C1 segment of cervical spinal cord (tissue), 14 donors: ENCODE data around the gene EIF4H.
"Not testable (repeated sequence)": the region's sequence is repeated elsewhere in the genome, so short reads cannot be mapped to it uniquely, and the experiment has no call there.

Experiments
- DNase-seq, 14 donors: peaks; one replicate each; lab custom pipeline; 2025; lab: John Stamatoyannopoulos, UW

Gene EIF4H

DNA sequence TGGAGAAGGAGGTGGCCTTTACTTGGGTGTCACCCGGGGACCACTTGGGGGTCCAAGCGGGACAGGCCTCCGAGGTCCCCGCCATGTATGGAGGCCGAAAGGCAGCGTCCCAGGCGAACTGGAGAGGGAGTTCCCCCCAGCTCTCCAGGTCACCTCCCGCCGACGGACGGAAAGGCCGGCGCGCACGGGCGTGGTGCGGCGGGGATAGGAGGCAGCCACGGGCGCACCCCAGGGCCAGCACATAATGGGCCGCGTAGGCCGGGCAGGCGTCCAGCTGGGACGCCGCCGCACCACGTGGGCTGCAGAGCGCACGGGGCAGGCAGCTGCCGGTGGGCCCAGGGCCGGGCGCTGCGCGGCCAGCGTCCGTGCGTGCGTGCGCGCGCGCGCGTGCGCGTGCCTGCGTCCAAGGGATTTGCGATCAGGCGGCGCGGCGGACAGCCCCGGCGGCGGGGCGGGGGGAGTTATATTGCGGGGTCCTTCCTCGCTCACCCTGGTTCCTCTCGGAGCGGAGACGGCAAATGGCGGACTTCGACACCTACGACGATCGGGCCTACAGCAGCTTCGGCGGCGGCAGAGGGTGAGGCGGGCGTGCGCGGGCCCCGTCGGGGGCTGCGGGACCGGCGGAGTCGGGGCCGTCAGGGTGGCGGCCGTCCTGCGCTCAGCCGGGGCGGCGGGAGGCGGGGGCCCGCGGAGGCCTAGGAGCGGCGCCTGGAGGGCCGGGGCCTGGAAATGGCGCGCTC, at the start of gene EIF4H:
Gene EIF4H, plus strand, starts transcription at position 491 of the 740 bp plus-strand sequence. Its CDS starts 28 bp downstream, at position 519.
- peak; percentile 28 to 96 (median 90) for DNase-seq

DNA sequence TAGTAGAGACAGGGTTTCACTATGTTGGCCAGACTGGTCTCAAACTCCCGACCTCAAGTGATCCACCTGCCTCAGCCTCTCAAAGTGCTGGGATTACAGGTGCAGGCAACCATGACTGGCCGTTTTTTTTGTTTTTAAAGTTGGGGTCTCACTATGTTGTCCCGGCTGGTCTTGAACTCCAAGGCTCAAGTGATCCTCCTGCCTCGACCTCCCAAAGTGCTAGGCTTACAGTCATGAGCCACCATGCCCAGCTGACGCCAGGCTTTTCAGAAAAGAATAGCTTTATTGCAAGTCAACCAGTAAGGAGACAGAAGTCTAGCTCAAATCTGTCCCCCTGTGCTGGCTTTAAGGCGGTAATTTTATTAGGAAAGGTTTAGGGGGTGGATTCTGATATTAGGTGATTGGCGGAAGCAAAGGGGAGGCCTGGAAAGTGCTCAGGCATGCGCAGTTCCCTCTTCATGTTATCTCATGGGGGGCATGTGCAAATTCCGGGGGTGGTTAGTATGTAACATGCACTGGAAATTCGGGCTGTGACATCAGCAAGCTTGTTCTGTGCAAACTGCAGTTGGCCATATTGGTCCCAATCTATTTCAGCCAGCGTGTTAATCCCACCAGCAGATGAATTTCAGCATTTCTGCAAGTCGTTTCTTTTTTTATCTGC, 47.8 kb upstream of the EIF4H start:
- DNase-seq = no peak

DNA sequence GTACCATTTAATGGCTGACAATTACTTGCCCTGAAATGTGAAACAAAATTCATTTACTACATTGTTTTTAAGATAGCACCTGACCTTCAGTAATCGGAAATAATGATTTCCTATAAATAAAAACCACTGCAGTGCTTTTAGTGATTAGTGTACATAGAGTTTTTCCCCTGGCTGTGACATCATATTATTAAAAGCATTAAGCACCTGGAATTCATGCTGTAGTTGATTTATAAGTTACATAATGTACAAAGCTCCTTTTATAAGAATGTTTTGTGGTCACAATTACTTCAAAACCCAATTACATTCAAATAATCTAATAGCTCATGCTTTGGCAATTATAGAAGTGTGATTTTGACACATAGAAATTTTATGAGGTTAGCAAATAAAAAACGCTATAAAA, 44.3 kb upstream of the EIF4H start:
- no peak for DNase-seq

DNA sequence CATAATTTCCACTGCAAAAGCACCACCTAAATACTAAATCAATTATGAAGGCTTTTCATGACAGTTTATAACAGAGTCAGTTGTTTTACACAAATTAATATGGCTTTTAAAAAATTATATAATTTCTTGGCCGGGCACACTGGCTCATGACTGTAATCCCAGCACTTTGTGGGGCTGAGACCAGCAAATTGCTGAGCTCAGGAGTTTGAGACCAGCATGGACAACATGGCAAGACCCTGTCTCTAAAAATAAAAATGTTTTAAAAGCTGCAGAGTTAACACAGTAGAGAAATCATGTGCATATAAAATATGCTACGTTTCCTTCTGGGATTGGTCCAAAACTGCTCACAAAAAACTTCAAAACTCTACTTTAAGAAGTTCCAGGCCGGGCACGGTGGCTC, 43.6 kb upstream of the EIF4H start:
- DNase-seq = no peak

DNA sequence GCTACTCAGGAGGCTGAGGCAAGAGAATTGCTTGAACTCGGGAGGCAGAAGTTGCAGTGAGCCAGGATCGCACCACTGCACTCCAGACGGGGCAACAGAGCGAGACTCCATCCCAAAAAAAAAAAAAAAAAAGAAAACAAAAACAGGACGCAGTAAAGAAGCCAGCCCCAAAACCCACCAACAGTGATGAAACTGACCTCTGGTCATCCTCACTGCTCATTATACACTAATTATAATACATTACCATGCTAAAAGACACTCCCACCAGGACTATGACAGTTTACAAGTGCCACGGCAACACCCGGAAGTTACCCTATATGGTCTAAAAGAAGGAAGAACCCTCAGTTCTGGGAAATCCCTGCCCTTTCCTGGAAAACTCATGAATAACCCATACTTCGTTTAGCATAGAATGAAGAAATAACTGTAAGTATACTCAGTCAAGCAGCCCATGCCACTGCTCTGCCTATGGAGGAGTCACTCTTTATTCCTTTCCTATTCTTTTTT, 40.0 kb upstream of the EIF4H start:
- DNase-seq = no peak

DNA sequence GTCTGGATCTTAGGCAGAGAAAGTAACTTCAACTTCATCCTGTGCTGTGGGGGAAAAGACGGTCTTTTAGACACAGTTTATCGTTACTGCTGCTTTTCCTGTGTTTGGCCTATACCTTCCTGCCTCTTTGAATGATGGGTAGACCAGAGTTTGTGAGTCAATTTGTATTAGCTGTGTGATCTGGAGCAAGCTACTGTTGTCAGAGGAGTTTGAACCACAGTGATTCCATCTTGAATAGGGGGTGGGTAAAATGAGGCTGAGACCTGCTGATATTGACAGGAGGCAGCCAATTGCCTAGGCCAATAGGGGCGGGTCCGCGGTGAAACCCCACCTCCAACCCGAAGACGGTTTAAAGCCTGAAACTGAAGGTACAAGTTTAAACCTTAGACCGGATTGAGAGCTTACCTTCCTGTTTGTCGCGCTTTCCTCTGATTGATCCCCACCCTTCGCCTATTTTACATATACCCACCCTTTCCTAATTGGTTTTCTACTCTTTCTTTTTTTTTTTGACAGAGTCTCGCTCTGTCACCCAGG, 35.8 kb upstream of the EIF4H start:
- no peak for DNase-seq

DNA sequence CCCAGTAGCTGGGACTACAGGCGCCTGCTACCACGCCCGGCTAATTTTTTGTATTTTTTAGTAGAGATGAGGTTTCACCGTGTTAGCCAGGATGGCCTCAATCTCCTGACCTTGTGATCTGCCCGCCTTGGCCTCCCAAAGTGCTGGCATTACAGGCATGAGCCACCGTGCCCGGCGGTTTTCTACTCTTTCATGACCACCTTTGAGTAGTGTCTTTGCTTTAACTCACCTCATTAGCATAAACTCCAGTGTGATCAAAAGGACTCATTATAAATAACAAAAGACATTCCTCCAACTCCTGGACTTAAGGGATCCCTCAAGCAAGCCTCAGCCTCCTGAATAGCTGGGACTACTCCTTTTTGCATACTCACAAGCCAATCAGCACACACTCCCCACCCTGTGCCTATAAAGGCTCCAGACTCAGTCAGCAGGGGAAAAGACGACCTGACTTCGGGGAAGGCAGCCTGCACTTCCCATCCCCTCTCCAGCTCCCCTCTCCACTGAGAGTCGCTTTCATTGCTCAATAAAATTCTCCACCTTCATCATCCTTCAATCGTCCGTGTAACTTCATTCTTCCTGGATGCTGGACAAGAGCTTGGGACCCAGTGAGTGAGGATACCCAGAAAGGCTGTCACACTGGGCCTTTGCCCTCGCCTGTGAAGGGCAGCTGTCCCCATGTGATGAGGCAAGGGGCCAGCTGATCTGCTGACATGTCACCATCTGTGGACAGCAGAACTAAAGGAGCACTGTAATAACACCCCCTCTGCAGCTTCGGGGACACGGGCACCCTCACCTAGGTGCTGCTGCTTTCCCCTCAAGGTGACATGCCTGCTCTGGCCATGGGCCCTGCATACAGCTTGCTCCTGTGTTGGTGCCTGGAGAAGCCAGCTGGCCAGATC, 35.0 kb upstream of the EIF4H start:
- DNase-seq = no peak

DNA sequence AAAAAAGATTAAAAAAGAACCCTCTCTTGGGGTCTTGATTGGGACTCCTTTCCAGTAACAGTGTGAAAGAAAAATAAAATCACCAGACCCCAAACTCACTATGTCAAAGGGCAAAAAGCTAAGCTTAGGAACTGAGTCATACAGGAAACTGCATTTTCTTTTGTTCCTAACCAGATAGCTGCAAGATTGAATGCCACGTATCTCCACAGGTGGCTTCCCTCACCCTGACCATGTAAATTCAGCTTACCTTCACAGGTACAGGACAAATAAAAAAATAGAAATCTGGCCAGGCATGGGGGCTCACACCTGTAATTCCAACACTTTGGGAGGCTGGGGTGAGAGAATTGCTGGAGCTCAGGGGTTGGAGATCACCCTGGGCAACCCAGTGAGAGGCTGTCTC, 32.5 kb upstream of the EIF4H start:
- DNase-seq = no peak

DNA sequence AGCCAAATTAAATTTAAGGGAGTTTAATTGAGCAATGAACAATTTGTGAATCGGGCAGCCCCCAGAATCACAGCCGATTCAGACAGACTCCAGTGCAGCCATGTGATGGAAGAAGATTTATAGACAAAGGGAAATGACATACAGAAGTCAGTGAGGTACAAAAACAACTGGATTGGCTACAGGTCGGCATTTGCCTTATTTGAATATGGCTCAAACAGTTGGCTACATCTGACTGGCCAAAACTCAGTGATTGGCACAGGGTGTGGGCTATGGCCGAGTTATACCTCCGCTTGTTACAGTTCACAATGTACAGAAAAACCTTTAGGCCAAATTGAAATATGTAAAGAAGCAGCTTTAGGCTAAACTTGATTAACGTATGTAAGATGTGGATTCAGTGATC, 30.8 kb upstream of the EIF4H start:
- DNase-seq = no peak

DNA sequence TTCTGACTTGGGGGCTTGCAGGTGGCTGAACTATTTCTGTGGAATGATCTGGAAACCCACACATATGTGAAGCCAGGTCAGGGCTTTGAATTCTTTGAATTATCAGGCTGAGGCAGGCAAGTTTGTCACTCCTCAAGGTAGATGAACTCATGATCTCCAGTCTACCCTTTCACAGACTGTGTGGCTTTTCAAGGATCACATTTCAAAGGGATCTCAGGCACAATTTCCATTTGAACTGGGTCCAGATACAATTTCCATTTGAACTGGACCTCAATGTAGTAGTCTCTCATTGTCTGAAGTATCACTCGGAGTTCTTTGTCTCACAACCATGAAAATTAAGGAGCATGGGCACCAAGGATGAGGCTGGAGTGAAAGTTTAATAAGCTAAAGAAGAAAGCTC, 25.7 kb upstream of the EIF4H start:
- DNase-seq = no peak

DNA sequence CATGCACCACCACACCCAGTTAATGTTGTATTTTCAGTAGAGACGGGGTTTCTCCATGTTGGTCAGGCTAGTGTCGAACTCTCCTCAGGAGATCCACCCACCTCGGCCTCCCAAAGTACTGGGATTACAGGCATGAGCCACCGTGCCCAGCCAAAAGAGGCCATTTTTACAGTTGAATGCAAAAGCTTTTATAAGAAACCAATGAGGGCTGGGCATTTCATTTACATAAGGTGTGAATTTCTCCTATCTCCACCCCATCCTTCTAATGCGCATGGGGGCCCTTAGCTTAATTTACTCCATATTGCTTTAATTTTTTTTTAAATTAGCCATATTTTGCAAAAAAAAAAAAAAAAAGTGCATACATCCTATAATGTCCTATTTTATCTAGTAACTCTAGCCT, 25.1 kb upstream of the EIF4H start:
- DNase-seq = no peak

DNA sequence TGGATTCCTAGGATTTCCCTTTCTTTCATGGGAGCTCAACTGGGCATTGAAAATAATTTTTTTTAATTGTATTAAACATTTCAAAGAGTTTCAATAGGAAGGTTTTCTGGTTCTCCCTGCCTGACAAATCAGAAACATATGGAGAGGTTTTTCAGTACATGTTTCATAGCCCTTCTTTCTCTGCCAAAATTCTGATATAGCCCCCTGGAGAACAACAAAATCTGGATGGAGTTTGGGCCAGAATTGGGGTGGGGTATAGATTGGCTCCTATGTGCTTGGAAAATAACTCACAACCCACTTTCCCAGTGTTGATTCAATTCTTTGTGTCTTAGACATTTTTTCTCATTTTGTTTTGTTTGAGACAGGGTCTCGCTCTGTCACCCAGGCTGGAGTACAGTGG, 24.6 kb upstream of the EIF4H start:
- no peak for DNase-seq

DNA sequence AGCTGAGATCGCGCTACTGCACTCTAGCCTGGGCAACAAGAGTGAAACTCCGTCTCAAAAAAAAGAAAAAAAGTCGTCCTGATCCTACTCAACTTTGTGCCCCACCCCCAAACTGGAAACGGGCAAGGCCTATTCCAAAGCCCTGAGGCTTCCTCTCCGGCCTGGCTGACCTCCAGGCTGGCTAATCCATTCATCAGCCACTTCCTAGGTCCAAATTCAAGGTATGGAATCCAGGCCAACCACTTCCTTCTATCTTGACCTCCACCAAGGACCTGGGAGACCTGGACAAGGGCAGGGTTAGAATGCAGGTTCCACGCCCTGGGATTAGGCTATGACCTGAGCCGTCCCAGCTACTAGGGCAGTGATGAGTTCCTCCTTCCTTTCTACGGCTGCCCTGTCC, 20.4 kb upstream of the EIF4H start:
- no peak for DNase-seq

DNA sequence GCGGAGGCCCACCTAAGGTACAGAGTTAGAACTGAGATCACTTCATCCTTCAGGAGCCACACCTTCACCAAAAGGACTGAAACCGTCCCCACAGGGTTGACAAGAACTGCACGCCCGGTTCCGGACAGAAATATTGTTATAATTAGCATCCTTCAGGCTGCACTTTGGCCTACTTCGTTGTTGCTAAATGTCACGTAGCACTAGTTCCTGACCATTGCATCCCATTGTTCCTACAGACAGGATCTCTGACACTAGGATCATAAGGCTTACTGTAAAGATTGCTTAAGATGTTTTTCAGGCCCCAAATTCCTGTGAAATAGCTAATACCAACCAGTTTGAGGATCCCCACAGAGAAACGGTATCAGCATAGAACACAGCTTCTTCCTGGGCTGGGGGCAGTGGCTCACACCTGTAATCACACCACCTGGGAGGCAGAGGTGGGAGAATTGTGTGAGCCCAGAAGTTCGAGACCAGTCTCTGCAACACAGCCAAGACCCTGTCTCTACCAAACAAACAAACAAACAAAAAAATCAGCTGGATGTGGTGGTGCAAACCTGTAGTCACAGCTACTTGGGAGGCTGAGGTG, 18.3 kb upstream of the EIF4H start:
- no peak for DNase-seq

DNA sequence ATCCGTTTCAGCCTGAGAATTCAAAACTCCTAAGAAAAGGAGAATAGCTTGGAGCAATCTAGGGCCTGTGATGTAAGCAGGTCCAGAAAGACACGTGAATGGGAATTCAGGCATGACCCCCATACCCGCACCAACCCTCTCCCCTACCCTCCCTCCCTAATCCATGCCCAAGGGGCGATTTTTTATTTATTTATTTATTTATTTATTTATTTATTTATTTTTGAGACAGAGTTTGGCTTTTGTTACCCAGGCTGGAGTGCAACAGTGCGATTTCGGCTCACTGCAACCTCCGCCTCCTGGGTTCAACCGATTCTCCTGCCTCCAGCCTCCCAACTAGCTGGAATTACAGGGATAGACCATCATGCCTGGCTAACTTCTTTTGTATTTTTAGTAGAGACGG, 16.6 kb upstream of the EIF4H start:
- DNase-seq = no peak

DNA sequence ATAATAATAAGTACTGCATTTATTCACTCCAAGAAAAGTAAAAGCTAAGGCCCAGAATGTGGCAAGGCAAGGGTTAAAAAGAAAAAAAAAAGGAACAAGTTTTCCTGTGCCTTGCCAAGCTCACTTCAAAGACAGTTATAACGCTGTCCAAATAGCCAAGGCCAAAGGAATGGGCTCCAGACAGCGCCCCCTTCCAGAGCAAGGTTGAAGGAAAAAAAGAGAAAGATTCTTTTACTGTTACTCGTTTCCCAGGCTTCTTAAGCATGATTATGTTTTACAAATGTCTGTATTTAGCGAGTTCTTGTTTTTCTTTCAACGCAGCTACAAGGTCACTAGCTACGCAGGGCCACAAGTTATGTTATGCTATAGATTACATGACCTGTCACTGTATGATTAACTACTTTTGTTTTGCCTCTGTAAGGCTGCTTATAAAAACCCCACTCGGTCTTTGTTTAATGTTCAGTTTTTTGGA, 9.1 kb upstream of the EIF4H start:
- DNase-seq = no peak

DNA sequence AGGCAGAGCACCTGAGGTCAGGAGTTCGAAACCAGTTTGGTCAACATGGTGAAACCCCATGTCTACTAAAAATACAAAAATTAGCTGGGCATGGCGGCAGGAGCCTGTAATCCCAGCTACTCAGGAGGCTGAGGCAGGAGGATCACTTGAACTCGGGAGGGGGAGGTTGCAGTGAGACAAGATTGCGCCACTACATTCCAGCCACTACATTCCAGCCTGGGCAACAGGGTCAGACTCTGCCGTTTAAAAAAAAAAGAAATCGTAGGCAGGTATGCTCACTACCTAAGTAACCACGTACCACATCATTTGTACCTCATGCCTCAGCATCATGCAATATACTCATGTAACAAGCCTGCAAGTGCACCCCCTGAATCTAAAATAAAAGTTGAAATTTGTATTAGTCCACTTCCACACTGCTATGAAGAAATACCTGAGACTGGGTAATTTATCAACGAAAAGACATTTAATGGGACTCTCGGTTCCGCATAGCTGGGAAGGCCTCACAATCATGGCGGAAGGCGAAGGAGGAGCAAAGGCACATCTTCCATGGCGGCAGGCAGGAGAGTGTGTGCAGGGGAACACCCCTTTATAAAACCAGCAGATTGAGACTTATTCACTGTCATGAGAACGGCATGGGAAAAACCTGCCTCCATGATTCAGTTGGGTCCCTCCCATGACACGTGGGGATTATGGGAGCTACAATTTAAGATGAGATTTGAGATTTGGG, 8.1 kb upstream of the EIF4H start:
- DNase-seq = no peak

DNA sequence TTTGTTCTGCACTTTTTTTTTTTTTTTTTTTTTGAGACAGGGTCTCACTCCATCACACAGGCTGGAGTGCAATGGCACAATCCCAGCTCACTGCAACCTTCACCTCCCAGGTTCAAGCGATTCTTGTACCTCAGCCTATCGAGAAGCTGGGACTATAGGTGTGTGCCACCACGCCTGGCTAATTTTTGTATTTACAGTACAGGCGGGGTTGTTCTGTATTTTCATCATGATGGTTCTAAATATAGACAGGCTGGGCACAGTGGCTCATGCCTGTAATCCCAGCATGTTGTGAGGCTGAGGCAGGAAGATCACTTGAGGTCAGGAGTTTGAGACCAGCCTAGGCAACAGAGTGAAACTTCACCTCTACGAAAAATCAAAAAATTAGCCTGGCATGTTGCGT, 6.8 kb upstream of the EIF4H start:
- not testable (repeated sequence) for DNase-seq

DNA sequence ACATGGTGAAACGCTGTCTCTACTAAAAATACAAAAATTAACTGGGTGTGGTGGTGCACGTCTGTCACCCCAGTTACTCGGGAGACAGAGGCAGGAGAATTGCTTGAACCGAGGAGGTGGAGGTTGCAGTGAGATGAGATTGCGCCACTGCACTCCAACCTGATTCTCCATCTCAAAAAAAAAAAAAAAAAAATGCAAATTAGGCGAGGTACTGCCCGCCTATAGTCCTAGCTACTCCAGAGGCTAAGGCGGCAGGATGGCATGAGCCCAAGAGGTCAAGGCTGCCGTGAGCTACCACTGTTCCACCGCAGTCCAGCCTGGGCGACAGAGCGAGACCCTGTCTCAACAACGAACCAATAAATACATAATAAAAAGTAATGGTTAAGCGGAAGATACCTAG, 1.1 kb upstream of the EIF4H start:
- peak in 1 of 14 donors; percentile 7 for DNase-seq

DNA sequence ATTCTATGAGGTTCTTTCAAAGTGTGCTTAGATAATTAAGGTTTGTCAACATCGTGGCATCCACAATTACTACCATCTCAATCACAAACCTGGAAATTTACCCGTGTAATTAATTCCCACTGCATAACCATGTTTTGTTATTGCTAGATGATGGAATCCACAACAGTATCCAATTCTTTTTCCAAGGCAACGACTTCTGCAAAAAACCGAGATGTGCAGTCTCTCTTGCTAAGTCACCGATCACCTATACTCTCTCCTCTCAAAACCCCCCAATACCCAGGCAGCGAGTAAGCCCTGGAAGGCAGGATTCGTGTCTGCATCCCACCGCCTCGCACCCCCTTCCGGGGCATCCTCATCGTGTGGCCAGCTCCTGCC, 678 bp upstream of the EIF4H start:
- DNase-seq = no peak

DNA sequence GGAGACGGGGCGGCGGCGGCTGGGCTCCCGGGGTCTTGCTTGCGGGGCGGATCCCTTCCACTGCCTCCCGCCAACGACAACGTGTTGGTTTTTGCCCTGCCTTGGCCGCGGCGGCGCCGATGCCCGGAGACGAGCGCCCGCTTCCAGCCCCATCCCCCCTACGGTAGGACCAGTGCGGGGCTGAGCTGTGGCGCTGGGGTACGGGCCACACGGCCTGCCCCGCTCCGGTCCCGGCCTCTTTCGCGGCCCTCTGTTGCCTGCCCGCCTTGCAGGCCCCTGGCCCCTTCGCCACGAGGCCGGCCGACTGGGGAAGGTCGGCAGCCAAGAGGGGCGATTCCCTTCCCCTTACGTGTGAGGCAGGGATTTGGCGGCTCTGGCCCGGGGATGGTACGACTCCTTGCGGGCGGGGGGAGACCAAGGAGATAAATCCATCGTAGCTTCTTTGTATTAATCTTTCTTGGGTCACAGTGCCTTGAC, 488 bp downstream of the EIF4H start:
- peak in 6 of 14 donors; percentile 17 to 76 (median 47) for DNase-seq
